HL-60 (cell line): ENCODE measurements around the gene P2RX5.
A peak's percentile ranks its signal among the peaks of the same experiment; 100 is the strongest.

Source experiments
- DNase-seq, 2 experiments: peaks; one replicate each; pipeline ENCODE4 v3.0.0-alpha.2; 2010 to 2020; ENCODE audit warnings: low read depth in 1 of 2, low spot score in 1 of 2
- H3K27ac ChIP-seq: fragments of 250-450 bp; sonication (Bioruptor Pico); replicated peaks from 2 replicates; pipeline ENCODE4 v1.5.1; 2020; ENCODE audit warnings: mild to moderate bottlenecking, moderate library complexity
- H3K27me3 ChIP-seq: fragments of 250-450 bp; sonication (Bioruptor Pico); 2 replicates; pipeline ENCODE4 v1.5.1; 2021; ENCODE audit warnings: mild to moderate bottlenecking, moderate library complexity; ENCODE audit not compliant: insufficient read depth, poor library complexity, severe bottlenecking
- H3K4me3 ChIP-seq: replicated peaks from 2 replicates; pipeline ENCODE4 v1.5.1; 2011; ENCODE audit warnings: mild to moderate bottlenecking, control low read depth, low read length; ENCODE audit not compliant: insufficient read depth
- GABPA ChIP-seq: IDR thresholded peaks from 2 replicates; pipeline ENCODE4 v1.6.1; 2012; ENCODE audit warnings: low read depth
- POLR2AphosphoS5 ChIP-seq: IDR thresholded peaks from 2 replicates; pipeline ENCODE4 v1.6.1; 2012; ENCODE audit warnings: low read depth
- SPI1 ChIP-seq: IDR thresholded peaks from 2 replicates; pipeline ENCODE4 v1.6.1; 2012; ENCODE audit warnings: low read depth, mild to moderate bottlenecking, borderline replicate concordance
- TF ChIP-seq, protein P1 (sequence below): IDR thresholded peaks from one replicate; pipeline ENCODE4 v1.5.1; 2011; ENCODE audit warnings: low read length, control low read depth, inconsistent platforms; ENCODE audit not compliant: insufficient read depth
- TF ChIP-seq, protein P2 (sequence below): IDR thresholded peaks from 2 replicates; pipeline ENCODE4 v1.6.1; 2012; ENCODE audit warnings: low read depth; ENCODE audit not compliant: insufficient replicate concordance

P2RX5 gene

DNA sequence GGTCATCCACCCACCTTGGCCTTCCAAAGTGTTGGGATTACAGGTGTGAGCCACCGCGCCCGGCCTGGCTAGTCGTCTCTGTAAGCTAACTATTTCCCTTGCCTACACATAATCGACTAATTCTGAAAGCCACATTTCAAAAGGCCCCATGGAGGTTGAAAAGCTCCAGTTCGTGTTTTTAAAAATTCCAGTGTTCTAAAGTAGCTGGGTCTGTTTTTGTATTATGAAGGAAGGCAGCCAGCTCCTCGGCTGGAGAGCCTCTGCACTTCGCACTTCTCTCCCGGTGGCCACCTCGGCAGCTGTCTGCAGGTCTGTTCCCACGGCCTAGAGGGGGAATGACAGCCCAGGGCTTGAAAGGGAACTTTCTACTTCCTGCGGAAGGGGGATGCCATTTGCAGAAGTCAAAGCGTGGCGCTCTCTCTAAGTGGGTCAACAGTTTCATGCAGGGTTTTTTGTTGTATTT, 44.7 kb upstream of the P2RX5 start:
- DNase-seq = peak; percentile 46 to 75
- peak overlapping the region; percentile 35; the same call in 1 of the 2 replicates for H3K27ac ChIP-seq
- TF ChIP-seq, protein P1, sequence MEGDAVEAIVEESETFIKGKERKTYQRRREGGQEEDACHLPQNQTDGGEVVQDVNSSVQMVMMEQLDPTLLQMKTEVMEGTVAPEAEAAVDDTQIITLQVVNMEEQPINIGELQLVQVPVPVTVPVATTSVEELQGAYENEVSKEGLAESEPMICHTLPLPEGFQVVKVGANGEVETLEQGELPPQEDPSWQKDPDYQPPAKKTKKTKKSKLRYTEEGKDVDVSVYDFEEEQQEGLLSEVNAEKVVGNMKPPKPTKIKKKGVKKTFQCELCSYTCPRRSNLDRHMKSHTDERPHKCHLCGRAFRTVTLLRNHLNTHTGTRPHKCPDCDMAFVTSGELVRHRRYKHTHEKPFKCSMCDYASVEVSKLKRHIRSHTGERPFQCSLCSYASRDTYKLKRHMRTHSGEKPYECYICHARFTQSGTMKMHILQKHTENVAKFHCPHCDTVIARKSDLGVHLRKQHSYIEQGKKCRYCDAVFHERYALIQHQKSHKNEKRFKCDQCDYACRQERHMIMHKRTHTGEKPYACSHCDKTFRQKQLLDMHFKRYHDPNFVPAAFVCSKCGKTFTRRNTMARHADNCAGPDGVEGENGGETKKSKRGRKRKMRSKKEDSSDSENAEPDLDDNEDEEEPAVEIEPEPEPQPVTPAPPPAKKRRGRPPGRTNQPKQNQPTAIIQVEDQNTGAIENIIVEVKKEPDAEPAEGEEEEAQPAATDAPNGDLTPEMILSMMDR = no peak
- TF ChIP-seq SPI1 = peak; percentile 27; the same call in 1 of the 2 replicates
- no peak for TF ChIP-seq POLR2AphosphoS5
- TF ChIP-seq GABPA = 0 out of 2 replicates have a peak, but pooled peaks have one; percentile 39
- H3K27me3 ChIP-seq = no peaks in the 10 kb centered on the region
- no peak overlapping the region for H3K4me3 ChIP-seq

DNA sequence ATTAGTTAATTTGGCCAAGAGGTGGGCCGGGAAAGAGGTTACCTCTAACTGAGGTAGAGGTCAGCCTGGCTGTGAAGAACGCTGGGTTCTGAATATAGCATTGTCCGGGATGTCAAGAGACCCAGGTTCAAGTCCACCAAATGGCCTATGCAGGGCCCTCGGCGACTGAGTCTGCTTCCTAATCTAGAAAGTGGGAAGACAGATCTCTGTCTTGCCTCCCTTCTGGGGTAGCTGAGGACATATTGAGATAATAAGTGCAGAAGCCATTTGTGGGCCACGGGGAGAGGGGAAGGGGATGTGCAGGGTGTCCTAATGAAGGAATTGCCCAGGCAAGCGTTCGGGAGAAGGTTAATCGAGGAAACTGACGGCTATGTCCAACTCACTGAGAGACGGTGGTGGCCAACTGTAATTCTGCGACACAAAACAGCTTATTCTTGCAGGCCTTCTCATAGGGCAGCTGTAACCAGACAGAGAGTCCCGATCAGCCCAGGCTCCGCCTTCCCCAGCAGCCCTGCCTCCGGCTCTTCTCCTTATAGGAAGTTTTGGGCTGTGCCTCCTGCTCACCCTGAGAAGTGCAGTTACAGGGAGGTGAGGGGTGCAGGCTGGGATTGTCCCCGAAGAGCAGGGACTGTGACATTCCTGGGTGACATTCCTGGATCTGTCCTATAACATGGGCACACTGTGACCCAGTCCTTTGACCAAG, 43.6 kb upstream of the P2RX5 start:
- no peak for TF ChIP-seq POLR2AphosphoS5
- TF ChIP-seq GABPA = no peak
- TF ChIP-seq, protein P2, sequence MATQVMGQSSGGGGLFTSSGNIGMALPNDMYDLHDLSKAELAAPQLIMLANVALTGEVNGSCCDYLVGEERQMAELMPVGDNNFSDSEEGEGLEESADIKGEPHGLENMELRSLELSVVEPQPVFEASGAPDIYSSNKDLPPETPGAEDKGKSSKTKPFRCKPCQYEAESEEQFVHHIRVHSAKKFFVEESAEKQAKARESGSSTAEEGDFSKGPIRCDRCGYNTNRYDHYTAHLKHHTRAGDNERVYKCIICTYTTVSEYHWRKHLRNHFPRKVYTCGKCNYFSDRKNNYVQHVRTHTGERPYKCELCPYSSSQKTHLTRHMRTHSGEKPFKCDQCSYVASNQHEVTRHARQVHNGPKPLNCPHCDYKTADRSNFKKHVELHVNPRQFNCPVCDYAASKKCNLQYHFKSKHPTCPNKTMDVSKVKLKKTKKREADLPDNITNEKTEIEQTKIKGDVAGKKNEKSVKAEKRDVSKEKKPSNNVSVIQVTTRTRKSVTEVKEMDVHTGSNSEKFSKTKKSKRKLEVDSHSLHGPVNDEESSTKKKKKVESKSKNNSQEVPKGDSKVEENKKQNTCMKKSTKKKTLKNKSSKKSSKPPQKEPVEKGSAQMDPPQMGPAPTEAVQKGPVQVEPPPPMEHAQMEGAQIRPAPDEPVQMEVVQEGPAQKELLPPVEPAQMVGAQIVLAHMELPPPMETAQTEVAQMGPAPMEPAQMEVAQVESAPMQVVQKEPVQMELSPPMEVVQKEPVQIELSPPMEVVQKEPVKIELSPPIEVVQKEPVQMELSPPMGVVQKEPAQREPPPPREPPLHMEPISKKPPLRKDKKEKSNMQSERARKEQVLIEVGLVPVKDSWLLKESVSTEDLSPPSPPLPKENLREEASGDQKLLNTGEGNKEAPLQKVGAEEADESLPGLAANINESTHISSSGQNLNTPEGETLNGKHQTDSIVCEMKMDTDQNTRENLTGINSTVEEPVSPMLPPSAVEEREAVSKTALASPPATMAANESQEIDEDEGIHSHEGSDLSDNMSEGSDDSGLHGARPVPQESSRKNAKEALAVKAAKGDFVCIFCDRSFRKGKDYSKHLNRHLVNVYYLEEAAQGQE = no peak
- no peak for TF ChIP-seq SPI1
- TF ChIP-seq, protein P1 = no peak
- Histone ChIP-seq H3K27me3 (no peaks in the 10 kb centered on the region), H3K4me3 (no peak overlapping the region), H3K27ac (no peak overlapping the region)
- no peak for DNase-seq

DNA sequence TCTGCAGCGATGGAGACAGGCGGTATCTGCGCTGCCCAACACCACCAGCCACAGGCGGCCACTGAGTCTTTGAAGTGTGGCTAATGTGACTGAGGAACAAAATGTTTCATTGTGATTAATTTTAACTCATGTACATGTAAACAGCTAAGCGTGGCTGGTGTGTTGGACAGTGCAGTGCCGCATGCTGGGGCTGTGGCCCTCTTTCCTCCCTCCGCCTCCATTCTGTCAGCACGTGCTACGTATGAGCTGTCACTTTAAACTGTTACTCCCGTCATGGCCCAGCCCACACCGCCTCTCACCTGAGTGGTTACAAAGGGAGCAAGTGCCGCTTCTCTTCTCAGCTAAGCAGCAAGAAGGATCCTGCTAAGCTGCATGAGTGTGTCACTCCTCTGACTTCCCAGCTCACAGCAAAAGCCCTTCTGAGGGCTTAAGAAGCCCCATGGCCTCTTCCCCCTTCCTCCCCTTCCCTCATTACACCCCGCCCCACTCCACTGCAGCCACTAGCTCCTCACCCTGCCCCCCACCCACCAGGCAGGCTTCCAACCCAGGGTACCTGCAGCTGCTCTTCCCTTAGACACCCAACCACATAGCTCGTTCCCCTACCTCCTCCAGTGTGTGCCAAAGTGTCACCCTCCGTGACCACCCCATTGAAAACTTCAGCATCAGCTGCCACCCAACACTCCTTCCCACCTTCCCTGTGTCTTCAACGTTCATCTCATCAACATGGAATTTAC, 42.8 kb upstream of the P2RX5 start:
- no peak for DNase-seq
- TF ChIP-seq POLR2AphosphoS5 (no peak), GABPA (no peak), SPI1 (no peak)
- TF ChIP-seq, protein P2 = no peak
- TF ChIP-seq, protein P1 = no peak
- no peaks in the 10 kb centered on the region for H3K27me3 ChIP-seq
- H3K27ac ChIP-seq = no peak overlapping the region
- H3K4me3 ChIP-seq = no peak overlapping the region
